GM19395 (cell line): ENCODE data around the gene GLP1R.

Experiments used
- ATAC-seq: cut with Tn5 transposase; IDR thresholded peaks from one replicate; pipeline ENCODE4 v1.9.1; 2021; ENCODE audit warnings: mild to moderate bottlenecking, moderate library complexity; ENCODE audit not compliant: unreplicated experiment

GLP1R gene

GRCh38 chr6:39048481-39049399 lies at the start of gene GLP1R:
Gene GLP1R (plus strand): TSS chr6:39048781. CDS start chr6:39048841, 60 bp downstream.
- ATAC-seq = no peak

GRCh38 chr6:39003072-39003471 lies 45.5 kb upstream of the GLP1R start:
- no peak for ATAC-seq

GRCh38 chr6:39003492-39003891 lies 45.1 kb upstream of the GLP1R start:
- no peak for ATAC-seq

GRCh38 chr6:39004801-39005200 lies 43.8 kb upstream of the GLP1R start:
- ATAC-seq = no peak

- ATAC-seq = no peak
Observed at GRCh38 chr6:39005774-39006173, 42.8 kb upstream of the GLP1R start.

- ATAC-seq = no peak
Observed at GRCh38 chr6:39007575-39007974, 41.0 kb upstream of the GLP1R start.

GRCh38 chr6:39008737-39009136 lies 39.8 kb upstream of the GLP1R start:
- ATAC-seq = no peak

- ATAC-seq = no peak
Observed at GRCh38 chr6:39009476-39009875, 39.1 kb upstream of the GLP1R start.

GRCh38 chr6:39016839-39017546 lies 31.6 kb upstream of the GLP1R start:
- no peak for ATAC-seq

- no peak for ATAC-seq
Observed at GRCh38 chr6:39017547-39017880, 31.1 kb upstream of the GLP1R start.

GRCh38 chr6:39018103-39018502 lies 30.5 kb upstream of the GLP1R start:
- ATAC-seq = no peak

GRCh38 chr6:39020136-39020535 lies 28.4 kb upstream of the GLP1R start:
- no peak for ATAC-seq

- no peak for ATAC-seq
Observed at GRCh38 chr6:39021041-39021440, 27.5 kb upstream of the GLP1R start.

GRCh38 chr6:39021779-39022178 lies 26.8 kb upstream of the GLP1R start:
- no peak for ATAC-seq

- ATAC-seq = no peak
Observed at GRCh38 chr6:39026175-39026574, 22.4 kb upstream of the GLP1R start.

- peak; percentile 61 for ATAC-seq
Observed at GRCh38 chr6:39029156-39030011, 19.2 kb upstream of the GLP1R start.

GRCh38 chr6:39035681-39036080 lies 12.9 kb upstream of the GLP1R start:
- no peak for ATAC-seq

GRCh38 chr6:39037082-39037508 lies 11.5 kb upstream of the GLP1R start:
- ATAC-seq = no peak

GRCh38 chr6:39037707-39038106 lies 10.9 kb upstream of the GLP1R start:
- no peak for ATAC-seq

GRCh38 chr6:39040080-39040673 lies 8.4 kb upstream of the GLP1R start:
- ATAC-seq = no peak

GRCh38 chr6:39041072-39041471 lies 7.5 kb upstream of the GLP1R start:
- ATAC-seq = no peak
